Stimulated activated CD8-positive, alpha-beta memory T cell treated with anti-CD3 and anti-CD28 coated beads, Interleukin-15, amount 100 ng/mL, for 1 hour (primary cell): Measurements from ENCODE around the gene CYFIP2.

ENCODE experiments used
- DNase-seq: peaks from one replicate; pipeline ENCODE4 v3.0.0-alpha.2; 2020; ENCODE audit warnings: low read depth

The CYFIP2 gene

DNA sequence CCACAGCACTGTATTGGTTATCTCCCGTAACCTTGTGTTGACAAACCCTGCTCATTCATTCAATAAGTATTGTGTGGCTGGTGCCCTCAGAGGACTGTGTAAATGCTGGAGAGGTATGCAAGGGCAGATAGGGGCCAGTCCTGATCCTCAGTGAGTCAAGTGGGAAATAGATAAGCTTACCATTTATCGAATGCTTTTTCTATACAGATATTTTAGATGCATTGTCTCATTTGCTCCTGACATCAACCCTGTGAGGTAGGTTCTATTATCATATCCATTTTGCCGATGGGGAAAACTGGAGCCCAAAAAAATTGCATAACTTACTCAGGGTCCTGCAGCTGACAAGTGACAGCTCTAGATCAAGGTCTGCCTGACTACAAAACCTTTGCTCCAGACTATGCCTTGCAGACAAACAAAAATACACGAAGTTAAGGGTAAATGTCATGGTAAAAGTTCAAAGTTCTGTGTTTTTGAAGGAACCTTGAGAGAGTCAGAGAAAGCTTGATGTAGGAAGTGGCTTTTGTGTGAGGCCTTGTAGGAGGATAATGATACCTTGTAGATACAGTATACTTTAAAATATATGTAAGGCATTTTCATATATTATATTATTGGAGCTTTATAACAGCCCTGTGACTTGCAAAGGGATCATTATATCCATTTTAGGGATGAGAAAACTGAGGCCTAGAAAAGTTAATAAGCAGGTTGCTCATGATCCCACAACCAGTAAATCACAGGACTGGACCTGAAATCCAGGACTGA, 22.7 kb downstream of the CYFIP2 start:
- DNase-seq, result no peak

DNA sequence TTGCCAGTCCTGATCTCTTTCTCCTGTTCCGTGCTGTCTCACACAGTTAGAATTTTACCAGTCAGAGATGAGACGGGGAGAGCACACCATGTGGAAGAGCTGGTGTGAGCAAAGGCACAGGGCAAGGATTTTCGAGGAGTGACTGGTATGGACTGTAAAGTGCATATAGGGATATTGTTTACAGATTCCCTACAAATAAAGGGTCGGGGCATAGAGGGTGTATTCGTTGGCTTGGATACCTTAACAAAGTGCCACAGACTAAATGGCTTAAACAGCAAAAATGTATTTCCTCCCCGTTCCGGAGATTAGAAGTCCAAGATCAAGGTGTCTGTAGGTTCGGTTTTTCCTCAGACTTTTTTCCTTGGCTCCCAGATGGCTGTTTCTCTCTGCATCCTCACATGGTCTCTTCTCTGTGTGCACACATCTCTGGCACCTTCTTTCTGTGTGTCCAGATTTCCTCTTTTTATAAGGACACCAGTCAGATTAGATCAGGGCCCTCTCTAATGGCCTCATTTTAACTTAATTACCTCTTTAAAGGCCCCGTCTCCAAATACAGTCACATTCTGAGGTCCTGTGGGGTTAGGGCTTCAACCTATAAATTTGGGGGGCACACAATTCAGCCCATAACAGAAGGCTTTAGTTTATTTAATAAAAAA, 23.4 kb downstream of the CYFIP2 start:
- no peak for DNase-seq

- DNase-seq, result no peak
Measured at GRCh38 chr5:157290156-157290980, 24.4 kb downstream of the CYFIP2 start.

- DNase-seq, result no peak
Measured at GRCh38 chr5:157290981-157291711, 25.2 kb downstream of the CYFIP2 start.

DNA sequence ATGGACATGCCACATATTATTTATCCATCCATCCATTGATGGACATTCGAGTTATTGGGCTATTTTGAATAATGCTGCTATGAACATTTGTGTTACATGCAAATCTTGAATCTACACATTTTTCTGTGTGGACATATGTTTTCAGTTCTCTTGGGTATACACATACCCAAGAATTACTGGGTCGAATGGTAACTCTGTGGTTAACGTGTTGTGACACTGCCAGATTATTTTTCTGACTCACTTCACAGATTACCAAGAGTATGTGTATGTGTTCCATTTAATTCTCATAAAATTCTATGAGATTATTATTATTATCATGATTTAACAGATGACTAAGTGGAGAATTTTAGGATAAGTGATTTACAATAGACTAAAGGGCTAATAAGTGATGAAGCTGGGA, 26.7 kb downstream of the CYFIP2 start:
- DNase-seq, result no peak

- no peak for DNase-seq
Measured at GRCh38 chr5:157294407-157295091, 28.6 kb downstream of the CYFIP2 start.

DNA sequence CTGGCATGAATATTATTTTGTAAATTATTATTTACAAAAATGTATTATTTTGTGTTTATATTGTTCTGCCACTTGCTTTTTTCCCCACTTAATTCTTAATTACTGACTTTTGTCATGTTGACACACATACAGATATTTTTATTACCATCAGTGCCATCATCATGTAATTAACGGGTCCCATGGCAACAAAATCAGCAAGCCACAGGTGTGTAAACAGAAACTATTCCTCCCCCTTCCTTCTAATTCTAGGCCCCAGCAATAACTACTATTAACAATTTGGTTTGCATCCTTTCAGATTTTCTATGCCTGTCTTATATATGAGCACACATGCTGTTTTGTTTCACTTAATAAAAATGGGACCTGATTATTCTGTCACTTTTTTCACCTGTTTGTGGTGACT, 29.3 kb downstream of the CYFIP2 start:
- DNase-seq, result no peak

DNA sequence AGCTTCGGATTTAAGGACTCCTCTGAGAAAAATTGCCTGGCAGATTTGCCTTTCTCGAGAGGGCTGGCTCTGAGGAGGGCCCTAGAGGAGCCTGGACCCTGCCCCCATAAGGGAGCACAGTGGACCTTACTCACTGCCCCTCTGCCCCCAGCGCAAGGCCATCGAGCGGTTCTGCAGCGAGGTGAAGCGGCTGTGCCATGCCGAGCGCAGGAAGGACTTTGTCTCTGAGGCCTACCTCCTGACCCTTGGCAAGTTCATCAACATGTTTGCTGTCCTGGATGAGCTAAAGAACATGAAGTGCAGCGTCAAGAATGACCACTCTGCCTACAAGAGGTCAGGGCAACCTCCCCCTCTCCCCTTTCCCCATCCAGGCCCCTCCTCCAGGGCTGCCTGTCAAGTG, 34.6 kb downstream of the CYFIP2 start:
- no peak for DNase-seq

- DNase-seq, result no peak
Measured at GRCh38 chr5:157301066-157301465, 35.1 kb downstream of the CYFIP2 start.

- DNase-seq, result no peak
Measured at GRCh38 chr5:157303023-157303422, 37.1 kb downstream of the CYFIP2 start.

- DNase-seq, result no peak
Measured at GRCh38 chr5:157303667-157304327, 37.9 kb downstream of the CYFIP2 start.

DNA sequence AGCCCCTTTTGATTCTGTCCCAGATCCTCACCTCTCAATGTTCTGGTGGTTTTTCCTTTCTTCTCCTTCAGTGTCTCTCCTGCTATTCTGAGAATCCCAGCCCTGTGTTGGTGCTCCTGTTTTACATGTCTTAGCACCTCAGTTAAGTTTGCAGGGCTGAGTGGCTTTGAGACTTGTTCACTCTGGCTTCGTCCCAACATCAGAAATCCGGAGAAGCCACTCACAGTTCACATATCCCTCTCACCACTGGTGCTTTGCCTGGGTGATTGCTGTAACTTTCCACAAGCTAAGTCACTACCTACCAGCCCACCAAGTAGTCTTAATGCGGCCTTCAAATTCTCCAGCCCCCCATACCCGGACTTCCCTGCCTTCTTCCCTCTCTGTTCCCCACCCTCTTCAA, 40.2 kb downstream of the CYFIP2 start:
- DNase-seq, result no peak

GRCh38 chr5:157306692-157307471, 41.0 kb downstream of the CYFIP2 start:
- DNase-seq, result no peak

DNA sequence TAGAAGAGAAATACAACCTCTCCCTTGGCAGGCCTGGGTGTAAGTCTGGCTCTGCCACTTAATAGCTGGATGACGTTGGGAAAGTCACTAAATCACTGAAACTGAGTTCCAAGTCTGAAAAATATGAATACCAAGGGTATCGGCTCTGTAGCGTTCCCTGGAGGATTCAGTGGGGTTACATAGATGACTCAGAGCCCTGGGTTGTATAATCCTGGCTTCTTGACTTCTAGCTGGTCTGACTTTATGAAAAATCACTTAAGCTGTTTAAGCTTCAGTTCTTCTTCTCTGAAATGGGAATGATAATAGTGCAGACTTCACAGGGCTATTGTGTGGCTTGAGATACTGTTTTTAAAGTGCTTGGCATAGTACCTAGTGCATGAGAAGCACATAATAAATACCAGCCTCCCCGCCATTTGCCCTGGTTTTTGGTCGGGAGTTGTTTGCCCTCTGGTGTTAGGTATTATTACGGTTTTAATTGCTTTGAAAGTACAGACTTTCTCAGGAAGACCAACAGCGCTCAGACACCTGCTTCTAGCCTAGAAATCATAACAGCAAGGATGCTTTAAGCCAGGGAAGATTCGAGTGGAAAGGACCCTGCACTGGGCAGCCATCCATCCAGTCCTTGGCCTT, 43.0 kb downstream of the CYFIP2 start:
- no peak for DNase-seq

- DNase-seq, result no peak
Measured at GRCh38 chr5:157309796-157310195, 43.9 kb downstream of the CYFIP2 start.

GRCh38 chr5:157311595-157311994, 45.7 kb downstream of the CYFIP2 start:
- DNase-seq, result no peak

DNA sequence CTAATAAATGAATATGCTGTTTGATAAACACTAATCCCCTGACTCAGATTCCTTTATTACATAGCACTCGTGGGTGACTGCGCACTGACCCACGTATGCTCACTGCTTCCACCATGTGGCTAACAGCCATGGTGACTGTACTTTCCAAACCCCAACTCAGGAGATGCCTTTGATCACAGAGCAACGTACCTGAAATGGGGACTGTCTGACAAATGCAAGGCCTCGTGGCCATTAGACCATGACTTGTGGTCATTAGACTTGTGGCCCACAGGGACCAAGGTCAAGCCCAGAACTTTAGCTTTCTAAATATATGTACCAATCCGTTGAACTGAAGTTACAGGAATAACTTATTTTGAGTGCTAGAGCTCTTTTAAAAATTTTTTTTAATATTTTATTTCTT, 46.6 kb downstream of the CYFIP2 start:
- DNase-seq, result peak; percentile 38

DNA sequence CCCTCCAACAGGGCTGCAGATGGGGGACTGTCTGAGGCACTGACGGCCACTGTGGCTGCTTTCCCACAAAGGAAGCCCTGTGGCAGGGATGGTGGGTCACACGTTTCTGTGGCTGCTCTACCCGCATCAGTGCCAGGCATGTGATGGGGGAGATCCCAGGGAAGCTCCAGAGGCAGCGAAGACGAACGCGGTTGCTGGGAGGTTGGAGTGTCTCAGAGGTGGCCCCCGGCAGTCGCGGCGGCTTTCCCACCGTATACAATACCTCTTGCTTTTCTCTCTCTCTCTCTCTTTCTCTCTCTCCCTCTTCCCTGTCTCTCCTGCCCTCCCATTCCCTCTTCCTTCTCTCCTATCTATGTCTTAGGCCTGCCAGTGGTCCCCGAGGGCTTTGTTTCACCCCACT, 56.7 kb downstream of the CYFIP2 start:
- no peak for DNase-seq

DNA sequence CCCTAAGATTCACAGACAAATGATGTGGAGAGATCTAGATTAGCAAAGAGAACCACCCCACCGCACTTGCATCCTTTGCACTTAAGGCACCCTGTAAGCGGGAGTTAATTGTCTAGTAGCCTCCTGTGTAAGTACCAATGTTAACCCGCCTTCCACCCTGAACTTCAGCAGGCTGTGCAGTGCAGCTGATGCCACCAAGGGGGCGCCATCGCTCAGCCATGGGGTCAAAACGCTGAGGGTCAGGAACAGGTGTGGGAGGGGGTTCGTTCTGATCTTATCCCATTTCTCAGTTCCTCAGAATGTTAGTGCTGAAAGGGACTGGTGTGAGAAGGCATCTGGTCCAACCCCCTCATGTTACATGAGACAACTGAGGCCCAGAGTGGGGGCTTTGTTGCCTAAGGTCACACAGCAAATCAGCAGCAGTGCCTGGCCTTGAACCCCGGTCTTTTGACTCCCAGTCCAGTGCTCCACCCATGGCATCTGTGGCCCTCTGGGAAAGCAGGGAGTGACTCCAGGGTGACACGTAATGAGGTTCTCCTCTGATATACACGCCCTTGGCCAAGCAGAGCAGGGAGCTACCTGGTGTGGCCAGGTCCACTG, 57.3 kb downstream of the CYFIP2 start:
- DNase-seq, result no peak
